K562 (cell line): ENCODE data around the gene NRCAM. TPM values are rescaled to one million over a fixed set of nuclear protein-coding genes. Genes with fewer than 3 reads are reported as not detected.

Experiments
- ARNT ChIP-seq, 2 experiments: fragments of 450-650 bp; IDR thresholded peaks; 2 replicates each; pipeline ENCODE4 v1.6.1; 2016; ENCODE audit warnings: mild to moderate bottlenecking in 1 of 2
- CBX2 ChIP-seq: fragments of 200-600 bp; sonication (generic); IDR thresholded peaks from one replicate; pipeline ENCODE4 v1.6.1; 2012; ENCODE audit warnings: mild to moderate bottlenecking, low read length, inconsistent platforms; ENCODE audit not compliant: insufficient read depth, poor library complexity, severe bottlenecking
- CEBPB ChIP-seq: fragments of 450-650 bp; IDR thresholded peaks from 2 replicates; pipeline ENCODE4 v1.6.1; 2016; ENCODE audit warnings: missing genetic modification characterization, missing compliant biosample characterization
- CTBP1 ChIP-seq: fragments of 450-650 bp; IDR thresholded peaks from 2 replicates; pipeline ENCODE4 v1.6.1; 2016; ENCODE audit warnings: borderline replicate concordance
- DLX4 ChIP-seq: fragments of 250-450 bp; sonication (Bioruptor Pico); IDR thresholded peaks from 2 replicates; pipeline ENCODE4 v1.6.1; 2021; ENCODE audit warnings: mild to moderate bottlenecking
- FOXA1 ChIP-seq: fragments of 450-650 bp; IDR thresholded peaks from 2 replicates; pipeline ENCODE4 v1.6.1; 2016; ENCODE audit warnings: mild to moderate bottlenecking, borderline replicate concordance
- FOXJ2 ChIP-seq: fragments of 200-800 bp; sonication (Bioruptor generic); IDR thresholded peaks from 2 replicates; pipeline ENCODE4 v1.6.1; 2016; ENCODE audit warnings: missing genetic modification characterization, missing compliant biosample characterization
- HEY1 ChIP-seq: fragments of 250-450 bp; sonication (Bioruptor Pico); IDR thresholded peaks from 2 replicates; pipeline ENCODE4 v1.5.0; 2020; ENCODE audit warnings: mild to moderate bottlenecking, moderate library complexity, borderline replicate concordance
- HMG20B ChIP-seq: fragments of 250-450 bp; sonication (Bioruptor Pico); IDR thresholded peaks from 2 replicates; pipeline ENCODE4 v1.5.0; 2021; ENCODE audit warnings: mild to moderate bottlenecking
- KAT7 ChIP-seq: sonication (generic); formaldehyde crosslinking; IDR thresholded peaks from 2 replicates; pipeline ENCODE4 v1.8.0; 2022; ENCODE audit warnings: missing genetic modification reagents, mild to moderate bottlenecking, borderline replicate concordance
- L3MBTL2 ChIP-seq: fragments of 450-650 bp; IDR thresholded peaks from 2 replicates; pipeline ENCODE4 v1.6.1; 2016; ENCODE audit warnings: mild to moderate bottlenecking, moderate library complexity
- MTA1 ChIP-seq: fragments of 450-650 bp; IDR thresholded peaks from 2 replicates; pipeline ENCODE4 v1.6.1; 2017; ENCODE audit warnings: borderline replicate concordance
- NBN ChIP-seq: fragments of 450-650 bp; IDR thresholded peaks from 2 replicates; pipeline ENCODE4 v1.6.1; 2016; ENCODE audit warnings: low read depth, mild to moderate bottlenecking
- NEUROD1 ChIP-seq: fragments of 150-350 bp; IDR thresholded peaks from 2 replicates; pipeline ENCODE4 v1.6.1; 2014; ENCODE audit warnings: borderline replicate concordance, low read length, low read depth; ENCODE audit not compliant: partially characterized antibody
- NFATC3 ChIP-seq: fragments of 450-650 bp; IDR thresholded peaks from 2 replicates; pipeline ENCODE4 v1.6.1; 2017; ENCODE audit warnings: mild to moderate bottlenecking
- RAD51 ChIP-seq: fragments of 450-650 bp; IDR thresholded peaks from 2 replicates; pipeline ENCODE4 v1.7.1; 2016; ENCODE audit warnings: low read depth, mild to moderate bottlenecking, borderline replicate concordance
- RBFOX2 ChIP-seq: fragments of 200-400 bp; formaldehyde crosslinking; IDR thresholded peaks from 2 replicates; pipeline ENCODE4 v1.6.1; 2017; ENCODE audit warnings: low read depth, mild to moderate bottlenecking, low read length, moderate library complexity
- RBM15 ChIP-seq: fragments of 200-400 bp; formaldehyde crosslinking; IDR thresholded peaks from 2 replicates; pipeline ENCODE4 v1.6.1; 2018; ENCODE audit warnings: mild to moderate bottlenecking, low read length, moderate library complexity; ENCODE audit not compliant: insufficient read depth
- SNAPC5 ChIP-seq: fragments of 250-450 bp; sonication (Bioruptor Pico); IDR thresholded peaks from 2 replicates; pipeline ENCODE4 v1.8.0; 2021; ENCODE audit warnings: moderate library complexity, mild to moderate bottlenecking, inconsistent platforms
- YBX1 ChIP-seq: fragments of 450-650 bp; IDR thresholded peaks from 2 replicates; pipeline ENCODE4 v1.7.1; 2016; ENCODE audit warnings: mild to moderate bottlenecking
- ZC3H4 ChIP-seq: sonication (generic); formaldehyde crosslinking; IDR thresholded peaks from 2 replicates; pipeline ENCODE4 v1.9.0; 2021; ENCODE audit warnings: missing genetic modification reagents, borderline replicate concordance
- ZZZ3 ChIP-seq: fragments of 450-650 bp; IDR thresholded peaks from 2 replicates; pipeline ENCODE4 v1.6.1; 2016; ENCODE audit warnings: antibody characterized with exemption, mild to moderate bottlenecking, moderate library complexity
- polyA plus RNA-seq, 8 experiments: library from polyadenylated mRNA; depleted of rRNA in 4 of 8; stranded (reverse) in 5 of 8; unstranded in 3 of 8; fragments of >200 nt; fragmentation: Nextera tagmentation in 2 of 8; fragmentation: Illumina TruSeq in 1 of 8; extraction: Ambion mirVana in 2 of 8; extraction: Trizol in 1 of 8; gene quantifications; 2 replicates each; pipeline versions ENCODE4 v1.2.1 to v1.2.3, GENCODE V29; 2011 to 2014; ENCODE audit warnings: inconsistent platforms in 1 of 8, missing spikeins in 1 of 8
- total RNA-seq, 7 experiments: library from RNA; depleted of rRNA in 6 of 7; stranded (reverse); fragments of >200 nt in 6 of 7; fragmentation: Illumina TruSeq in 2 of 7; extraction: Trizol in 2 of 7; gene quantifications; 2 replicates each; pipeline versions ENCODE4 v1.2.1 to v1.2.3, GENCODE V29; 2011 to 2021; ENCODE audit warnings: low replicate concordance in 1 of 7
- TF ChIP-seq, protein P1 (sequence below): fragments of 450-650 bp; formaldehyde crosslinking; IDR thresholded peaks from 2 replicates; pipeline ENCODE4 v1.4.0; 2020; ENCODE audit warnings: mild to moderate bottlenecking, mixed read lengths
- TF ChIP-seq, protein P2 (sequence below), 2 experiments: fragments of 450-650 bp; conservative IDR thresholded peaks; 2 replicates each; pipeline ENCODE4 v1.6.1; 2017; ENCODE audit warnings: mild to moderate bottlenecking in 2 of 2, moderate library complexity in 2 of 2
- TF ChIP-seq, protein P3 (sequence below): sonication (generic); formaldehyde crosslinking; IDR thresholded peaks from 2 replicates; pipeline ENCODE4 v1.8.1; 2023; ENCODE audit warnings: mild to moderate bottlenecking, missing genetic modification reagents

The NRCAM gene
- total and polyA plus RNA-seq, 9 of the 15 experiments (the other 6 are each of a cell fraction or from before 2014, with no cell fraction given), result 0.03 to 0.54 (median 0.12) TPM; not detected in 1

DNA sequence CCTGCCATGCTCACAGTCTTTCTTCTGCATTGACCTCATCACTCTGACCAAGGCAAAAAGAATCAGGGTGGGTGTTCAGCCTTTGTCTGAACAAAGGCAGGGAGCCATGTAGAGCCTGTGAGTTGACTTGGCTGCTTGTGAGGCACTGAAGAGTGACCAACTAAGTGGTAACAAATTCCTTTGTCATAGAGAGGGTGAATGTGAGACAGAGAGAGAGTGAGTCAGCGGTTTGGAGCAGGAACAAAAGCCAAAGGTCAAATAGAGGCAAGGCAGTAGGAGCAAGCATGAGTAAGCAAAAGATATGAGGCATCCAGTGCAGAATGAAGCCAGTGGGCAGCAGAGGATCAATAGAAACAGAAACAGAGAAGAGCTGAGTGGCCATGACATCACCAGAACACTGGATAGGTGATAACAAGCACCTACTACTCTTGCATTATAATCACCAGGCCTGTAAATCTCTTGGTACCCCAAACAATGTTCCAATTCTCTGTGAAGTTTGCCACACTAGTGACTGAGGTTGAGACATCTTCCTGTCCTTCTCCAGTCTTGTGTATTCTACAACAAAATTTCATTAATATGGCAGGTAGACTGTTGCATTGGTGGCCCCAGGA is 209.9 kb downstream of the NRCAM start (continued):
- TF ChIP-seq, protein P1, sequence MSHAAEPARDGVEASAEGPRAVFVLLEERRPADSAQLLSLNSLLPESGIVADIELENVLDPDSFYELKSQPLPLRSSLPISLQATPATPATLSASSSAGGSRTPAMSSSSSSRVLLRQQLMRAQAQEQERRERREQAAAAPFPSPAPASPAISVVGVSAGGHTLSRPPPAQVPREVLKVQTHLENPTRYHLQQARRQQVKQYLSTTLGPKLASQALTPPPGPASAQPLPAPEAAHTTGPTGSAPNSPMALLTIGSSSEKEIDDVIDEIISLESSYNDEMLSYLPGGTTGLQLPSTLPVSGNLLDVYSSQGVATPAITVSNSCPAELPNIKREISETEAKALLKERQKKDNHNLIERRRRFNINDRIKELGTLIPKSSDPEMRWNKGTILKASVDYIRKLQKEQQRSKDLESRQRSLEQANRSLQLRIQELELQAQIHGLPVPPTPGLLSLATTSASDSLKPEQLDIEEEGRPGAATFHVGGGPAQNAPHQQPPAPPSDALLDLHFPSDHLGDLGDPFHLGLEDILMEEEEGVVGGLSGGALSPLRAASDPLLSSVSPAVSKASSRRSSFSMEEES (CRISPR knock-in tag), result no peak
- TF ChIP-seq ARNT (IDR thresholded peaks at IDR 0.05) (peak; percentile 82 to 99; a peak in 3 of 4 replicates), FOXA1 (no peak), KAT7 (CRISPR knock-in tag) (no peak; the same call in 1 of the 2 replicates), L3MBTL2 (peak; percentile 67; the same call in 1 of the 2 replicates), CBX2 (no peak), MTA1 (peak; percentile 91), YBX1 (no peak), FOXJ2 (no peak), HEY1 (CRISPR knock-in tag) (no peak), RAD51 (peak; percentile 14; the same call in 1 of the 2 replicates), NEUROD1 (peak; percentile 29), DLX4 (CRISPR knock-in tag) (no peak), SNAPC5 (no peak), CTBP1 (peak; percentile 94), CEBPB (tag) (peak; percentile 69), RBFOX2 (no peak), ZC3H4 (CRISPR knock-in tag) (no peak), ZZZ3 (no peak), RBM15 (no peak), NFATC3 (peak; percentile 93), NBN (peak; percentile 98), HMG20B (0 out of 2 replicates have a peak, but pooled peaks have one; percentile 37)
- TF ChIP-seq, protein P2, sequence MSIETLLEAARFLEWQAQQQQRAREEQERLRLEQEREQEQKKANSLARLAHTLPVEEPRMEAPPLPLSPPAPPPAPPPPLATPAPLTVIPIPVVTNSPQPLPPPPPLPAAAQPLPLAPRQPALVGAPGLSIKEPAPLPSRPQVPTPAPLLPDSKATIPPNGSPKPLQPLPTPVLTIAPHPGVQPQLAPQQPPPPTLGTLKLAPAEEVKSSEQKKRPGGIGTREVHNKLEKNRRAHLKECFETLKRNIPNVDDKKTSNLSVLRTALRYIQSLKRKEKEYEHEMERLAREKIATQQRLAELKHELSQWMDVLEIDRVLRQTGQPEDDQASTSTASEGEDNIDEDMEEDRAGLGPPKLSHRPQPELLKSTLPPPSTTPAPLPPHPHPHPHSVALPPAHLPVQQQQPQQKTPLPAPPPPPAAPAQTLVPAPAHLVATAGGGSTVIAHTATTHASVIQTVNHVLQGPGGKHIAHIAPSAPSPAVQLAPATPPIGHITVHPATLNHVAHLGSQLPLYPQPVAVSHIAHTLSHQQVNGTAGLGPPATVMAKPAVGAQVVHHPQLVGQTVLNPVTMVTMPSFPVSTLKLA (conservative IDR thresholded peaks at IDR 0.05), result peak; percentile 14 to 75; a peak in 3 of 4 replicates
- TF ChIP-seq, protein P3, sequence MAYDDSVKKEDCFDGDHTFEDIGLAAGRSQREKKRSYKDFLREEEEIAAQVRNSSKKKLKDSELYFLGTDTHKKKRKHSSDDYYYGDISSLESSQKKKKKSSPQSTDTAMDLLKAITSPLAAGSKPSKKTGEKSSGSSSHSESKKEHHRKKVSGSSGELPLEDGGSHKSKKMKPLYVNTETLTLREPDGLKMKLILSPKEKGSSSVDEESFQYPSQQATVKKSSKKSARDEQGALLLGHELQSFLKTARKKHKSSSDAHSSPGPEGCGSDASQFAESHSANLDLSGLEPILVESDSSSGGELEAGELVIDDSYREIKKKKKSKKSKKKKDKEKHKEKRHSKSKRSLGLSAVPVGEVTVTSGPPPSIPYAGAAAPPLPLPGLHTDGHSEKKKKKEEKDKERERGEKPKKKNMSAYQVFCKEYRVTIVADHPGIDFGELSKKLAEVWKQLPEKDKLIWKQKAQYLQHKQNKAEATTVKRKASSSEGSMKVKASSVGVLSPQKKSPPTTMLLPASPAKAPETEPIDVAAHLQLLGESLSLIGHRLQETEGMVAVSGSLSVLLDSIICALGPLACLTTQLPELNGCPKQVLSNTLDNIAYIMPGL (CRISPR knock-in tag), result no peak
